GM10266 (cell line): ENCODE data around the gene CST2.
"Not testable (repeated sequence)": the region's sequence is repeated elsewhere in the genome, so short reads cannot be mapped to it uniquely, and the experiment has no call there.

Source experiments
- DNase-seq: peaks from one replicate; pipeline ENCODE4 v3.0.0; 2012; ENCODE audit errors: extremely low spot score
- CTCF ChIP-seq: IDR thresholded peaks from 2 replicates; pipeline ENCODE4 v1.5.1; 2012; ENCODE audit warnings: mild to moderate bottlenecking, low read depth; ENCODE audit not compliant: control insufficient read depth, insufficient read depth; ENCODE audit errors: missing control alignments

Gene CST2

DNA sequence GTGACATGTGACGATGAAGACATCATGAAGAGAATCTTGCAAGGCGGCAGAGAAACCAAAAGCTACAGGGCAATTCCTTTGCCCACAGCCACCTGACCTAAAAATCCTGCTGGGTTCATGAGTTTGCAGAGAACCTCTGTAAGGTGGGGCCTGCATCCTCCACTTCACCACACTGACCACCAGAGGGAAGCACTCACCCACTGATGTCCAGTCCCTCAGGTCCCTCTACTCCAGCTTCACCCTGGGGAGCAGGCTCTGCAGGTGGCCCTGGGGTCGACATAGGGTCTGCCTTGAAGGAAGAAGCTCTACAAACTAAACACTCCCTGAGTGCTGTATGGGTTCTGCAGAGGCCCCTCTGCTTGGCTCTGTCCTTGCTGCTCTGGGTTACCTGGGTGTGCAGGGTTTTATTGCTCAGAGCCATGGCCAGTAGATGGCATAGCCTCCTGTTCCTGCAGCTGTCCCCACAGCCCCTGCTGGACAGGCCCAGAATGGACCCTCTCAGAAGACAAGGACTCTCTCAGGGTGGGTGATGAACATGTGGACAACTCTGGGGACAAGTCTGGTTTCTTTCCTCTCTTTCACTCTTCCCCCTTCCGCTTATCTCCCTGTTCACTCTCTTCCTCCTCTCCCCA is 27.2 kb downstream of the CST2 start:
- DNase-seq, result not testable (repeated sequence)
- TF ChIP-seq CTCF, result peak; percentile 58

DNA sequence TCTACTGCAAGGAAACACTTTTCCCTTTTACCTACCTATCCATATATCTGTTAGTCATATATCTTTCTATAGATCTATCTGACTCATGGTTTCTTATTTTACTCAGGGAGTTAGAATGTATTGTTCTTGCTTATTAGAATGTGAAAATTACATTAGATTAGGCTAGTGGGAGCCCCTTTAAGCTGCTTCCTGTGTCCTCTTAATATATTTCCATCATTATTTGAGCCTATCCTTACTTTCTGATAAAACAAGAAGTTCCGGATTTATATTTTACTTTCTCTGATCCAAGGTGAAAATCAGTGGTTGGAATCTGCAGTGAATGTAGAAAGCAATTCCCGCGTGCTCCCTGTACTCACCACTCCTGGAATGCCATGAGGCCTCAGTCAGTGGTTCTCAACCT is 31.0 kb downstream of the CST2 start:
- TF ChIP-seq CTCF, result no peak

DNA sequence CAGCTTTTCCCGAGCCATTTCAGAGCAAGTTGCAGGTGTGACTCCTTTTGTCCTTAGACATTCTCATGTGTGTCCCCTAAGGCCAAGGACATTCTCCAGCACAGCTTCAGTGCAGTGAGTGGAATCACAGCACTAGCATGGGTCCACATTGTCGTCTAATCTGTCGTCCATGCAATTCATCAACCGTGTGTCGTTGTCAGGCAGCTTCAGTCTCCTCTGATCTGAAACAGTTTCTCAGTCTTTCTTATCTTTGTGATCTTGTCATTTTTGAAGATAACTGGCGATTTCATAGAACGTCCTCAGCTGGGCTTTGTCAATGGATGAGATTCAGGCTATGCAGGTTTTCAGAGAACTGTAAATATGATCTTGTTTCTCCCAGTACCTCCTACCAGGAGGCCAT is 31.7 kb downstream of the CST2 start:
- TF ChIP-seq CTCF, result no peak
- no peak for DNase-seq

More for the DNA sequence above, 31.0 kb downstream of the CST2 start:
- no peak for DNase-seq

GRCh38 chr20:23794065-23794464 is 32.5 kb downstream of the CST2 start:
- no peak for DNase-seq
- no peak for TF ChIP-seq CTCF

DNA sequence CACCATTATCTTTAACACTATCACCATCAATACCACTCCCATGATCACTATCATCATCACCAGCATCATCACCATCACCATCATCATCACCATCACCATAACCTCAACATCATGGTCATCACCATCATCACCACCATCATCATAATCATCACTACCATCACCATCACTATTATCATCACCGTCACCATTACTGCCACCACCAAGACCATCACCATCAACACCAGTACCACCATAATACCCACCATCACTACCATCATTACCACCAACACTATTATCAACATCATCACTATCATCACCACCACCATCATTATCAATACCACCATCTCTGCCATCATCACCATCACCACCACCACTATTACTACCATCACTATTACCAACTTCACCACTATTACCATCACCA is 43.1 kb downstream of the CST2 start:
- TF ChIP-seq CTCF, result no peak
- DNase-seq, result no peak

- TF ChIP-seq CTCF, result peak; percentile 63
- peak; percentile 14 for DNase-seq
These were observed 44.1 kb downstream of the CST2 start for GRCh38 chr20:23782366-23782983.

GRCh38 chr20:23778676-23779075 is 47.9 kb downstream of the CST2 start:
- DNase-seq, result not testable (repeated sequence)

DNA sequence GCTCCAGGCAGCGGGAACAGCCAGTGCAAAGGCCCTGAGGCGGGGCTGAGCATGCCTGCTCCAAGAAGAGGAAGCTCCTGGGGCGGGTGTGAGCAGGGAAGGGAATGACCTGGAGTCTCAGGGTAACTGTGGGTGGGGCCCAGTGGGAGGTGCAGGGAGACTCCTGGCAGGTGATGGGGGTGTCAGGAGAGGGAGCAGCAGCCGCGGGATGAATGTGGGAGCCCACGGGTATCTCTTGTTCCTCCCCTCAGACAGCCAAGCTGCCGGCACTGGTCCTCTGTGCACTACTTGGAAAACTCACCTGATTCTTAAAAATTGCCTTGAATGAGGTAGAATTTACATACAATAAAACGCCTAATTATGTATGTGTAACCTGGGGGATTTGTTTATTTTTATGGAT is 49.1 kb downstream of the CST2 start:
- not testable (repeated sequence) for DNase-seq
